ENCODE measurements around the gene MRPL52.
"Not testable (repeated sequence)": the region's sequence is repeated elsewhere in the genome, so short reads cannot be mapped to it uniquely, and the experiment has no call there.

DNA sequence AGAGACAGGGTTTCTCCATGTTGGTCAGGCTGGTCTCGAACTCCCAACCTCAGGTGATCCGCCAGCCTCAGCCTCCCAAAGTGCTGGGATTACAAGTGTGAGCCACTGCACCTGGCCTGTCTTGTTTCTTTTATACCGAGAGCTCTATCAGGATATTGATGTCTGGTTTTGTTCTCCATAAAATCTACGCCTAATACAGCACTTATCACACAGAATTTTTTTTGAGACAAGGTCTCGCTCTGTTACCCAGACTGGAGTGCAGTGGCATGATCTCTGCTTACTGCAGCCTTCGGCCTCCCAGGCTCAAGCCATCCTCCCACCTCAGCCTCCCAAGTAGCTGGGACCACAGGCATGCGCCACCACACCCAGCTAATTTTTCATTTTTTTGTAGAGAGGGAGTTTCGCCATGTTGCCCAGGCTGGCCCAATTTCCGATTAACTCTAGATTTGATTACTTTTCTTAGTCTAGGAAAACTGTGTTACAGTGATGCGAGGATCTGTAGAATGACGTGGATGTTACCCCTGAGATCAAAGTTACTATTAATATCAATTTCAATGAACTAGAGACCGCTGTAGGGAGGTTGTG is 519 bp upstream of the MRPL52 start:
- TF ChIP-seq, protein P1, sequence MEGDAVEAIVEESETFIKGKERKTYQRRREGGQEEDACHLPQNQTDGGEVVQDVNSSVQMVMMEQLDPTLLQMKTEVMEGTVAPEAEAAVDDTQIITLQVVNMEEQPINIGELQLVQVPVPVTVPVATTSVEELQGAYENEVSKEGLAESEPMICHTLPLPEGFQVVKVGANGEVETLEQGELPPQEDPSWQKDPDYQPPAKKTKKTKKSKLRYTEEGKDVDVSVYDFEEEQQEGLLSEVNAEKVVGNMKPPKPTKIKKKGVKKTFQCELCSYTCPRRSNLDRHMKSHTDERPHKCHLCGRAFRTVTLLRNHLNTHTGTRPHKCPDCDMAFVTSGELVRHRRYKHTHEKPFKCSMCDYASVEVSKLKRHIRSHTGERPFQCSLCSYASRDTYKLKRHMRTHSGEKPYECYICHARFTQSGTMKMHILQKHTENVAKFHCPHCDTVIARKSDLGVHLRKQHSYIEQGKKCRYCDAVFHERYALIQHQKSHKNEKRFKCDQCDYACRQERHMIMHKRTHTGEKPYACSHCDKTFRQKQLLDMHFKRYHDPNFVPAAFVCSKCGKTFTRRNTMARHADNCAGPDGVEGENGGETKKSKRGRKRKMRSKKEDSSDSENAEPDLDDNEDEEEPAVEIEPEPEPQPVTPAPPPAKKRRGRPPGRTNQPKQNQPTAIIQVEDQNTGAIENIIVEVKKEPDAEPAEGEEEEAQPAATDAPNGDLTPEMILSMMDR (IDR thresholded peaks at IDR 0.05; ENCODE audit: insufficient read depth, low read length, poor library complexity, severe bottlenecking): not testable (repeated sequence)
- not testable (repeated sequence) for TF ChIP-seq EZH2phosphoT487 (conservative IDR thresholded peaks at IDR 0.05; ENCODE audit: low read length)

Measured in SU-DHL-6 (cell line).